HG03095 (cell line): Measurements from ENCODE around the gene SPARC.
A peak's percentile ranks its signal among the peaks of the same experiment; 100 is the strongest.
"Not testable (repeated sequence)": the region's sequence is repeated elsewhere in the genome, so short reads cannot be mapped to it uniquely, and the experiment has no call there.

ENCODE experiments used
- ATAC-seq: cut with Tn5 transposase; IDR thresholded peaks from one replicate; pipeline ENCODE4 v1.9.1; 2021; ENCODE audit warnings: moderate library complexity; ENCODE audit not compliant: unreplicated experiment

The SPARC gene

GRCh38 chr5:151700820-151701219, 14.1 kb upstream of the SPARC start:
- peak; percentile 46 for ATAC-seq

GRCh38 chr5:151700296-151700695, 13.6 kb upstream of the SPARC start:
- ATAC-seq, result no peak

GRCh38 chr5:151699071-151699901, 12.6 kb upstream of the SPARC start:
- ATAC-seq, result no peak

- not testable (repeated sequence) for ATAC-seq
Measured at GRCh38 chr5:151698081-151698480, 11.4 kb upstream of the SPARC start.

- ATAC-seq, result no peak
Measured at GRCh38 chr5:151697452-151697851, 10.7 kb upstream of the SPARC start.

DNA sequence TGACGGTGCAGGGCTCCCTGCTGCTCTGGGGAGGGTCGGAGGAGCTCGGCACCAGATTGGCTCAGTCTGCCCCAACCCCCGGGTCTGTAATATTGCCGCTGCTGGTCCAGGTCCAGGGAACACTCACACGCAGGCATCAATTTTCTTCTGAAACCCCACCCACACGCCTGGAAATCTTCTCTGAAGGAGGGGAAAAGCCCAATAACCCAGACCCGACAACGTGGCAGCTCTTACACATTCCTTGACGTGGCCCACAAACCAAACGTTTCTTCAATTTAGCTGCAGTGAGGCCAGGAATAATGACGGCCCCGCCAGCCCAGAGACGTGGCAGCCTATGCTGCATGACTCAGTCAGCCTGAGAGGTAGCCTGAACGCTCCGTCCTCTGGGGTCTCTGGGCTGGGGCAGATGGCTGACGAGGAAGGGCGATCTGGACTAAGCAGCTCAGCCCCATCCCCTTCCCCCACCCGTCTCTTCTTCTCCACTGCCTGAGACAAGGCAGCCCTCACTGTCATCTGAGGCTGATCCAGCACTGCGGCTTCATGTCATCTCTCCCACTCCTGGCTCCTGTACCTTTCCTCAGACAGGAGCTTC, 9.9 kb upstream of the SPARC start:
- no peak for ATAC-seq

GRCh38 chr5:151695464-151695863, 8.7 kb upstream of the SPARC start:
- ATAC-seq, result no peak

GRCh38 chr5:151694035-151694485, 7.3 kb upstream of the SPARC start:
- no peak for ATAC-seq

DNA sequence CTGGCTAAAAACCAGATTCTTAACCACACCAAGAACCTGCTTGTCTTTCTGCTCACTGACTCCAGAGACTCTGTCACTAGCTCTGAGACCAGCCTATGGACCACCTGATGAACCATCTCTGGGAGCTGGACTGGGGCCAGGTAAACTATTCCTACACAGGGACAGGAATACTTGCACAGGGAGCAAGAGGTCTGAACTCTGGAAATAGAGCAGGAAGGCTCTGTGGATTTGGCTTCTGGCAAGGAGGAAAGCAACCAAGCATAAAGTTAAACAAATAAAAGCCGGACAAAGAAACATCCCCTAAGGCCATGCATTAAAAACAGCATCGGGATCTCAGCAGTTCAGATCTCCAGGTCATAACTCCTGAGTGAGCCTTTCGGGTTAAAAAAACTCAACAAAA, 5.6 kb upstream of the SPARC start:
- ATAC-seq, result no peak

DNA sequence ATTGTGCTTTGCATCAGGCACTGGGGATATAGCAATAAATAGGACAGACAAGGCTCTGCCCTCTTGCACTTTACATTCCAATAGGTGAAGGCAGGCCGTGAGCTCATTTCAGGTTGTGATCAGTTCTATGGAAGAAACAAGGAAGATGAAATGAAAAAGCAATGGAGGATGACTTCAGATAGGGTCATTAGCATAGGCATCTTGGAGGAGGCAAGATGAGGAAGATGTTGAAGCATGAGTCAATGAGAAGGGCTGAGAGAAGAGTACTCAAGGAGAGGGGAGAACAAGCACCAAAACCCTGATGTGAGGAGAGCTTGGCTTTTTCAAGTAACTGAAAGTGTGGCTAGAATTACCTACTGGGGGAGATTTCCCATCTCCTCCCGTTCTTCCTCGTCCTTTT, 5.0 kb upstream of the SPARC start:
- no peak for ATAC-seq

GRCh38 chr5:151689591-151689990, 2.9 kb upstream of the SPARC start:
- ATAC-seq, result not testable (repeated sequence)

GRCh38 chr5:151688436-151688835, 1.7 kb upstream of the SPARC start:
- no peak for ATAC-seq

- no peak for ATAC-seq
Measured at GRCh38 chr5:151685749-151686673, 704 bp downstream of the SPARC start.

- no peak for ATAC-seq
Measured at GRCh38 chr5:151684690-151685361, 1.9 kb downstream of the SPARC start.

- ATAC-seq, result no peak
Measured at GRCh38 chr5:151683986-151684588, 2.6 kb downstream of the SPARC start.

DNA sequence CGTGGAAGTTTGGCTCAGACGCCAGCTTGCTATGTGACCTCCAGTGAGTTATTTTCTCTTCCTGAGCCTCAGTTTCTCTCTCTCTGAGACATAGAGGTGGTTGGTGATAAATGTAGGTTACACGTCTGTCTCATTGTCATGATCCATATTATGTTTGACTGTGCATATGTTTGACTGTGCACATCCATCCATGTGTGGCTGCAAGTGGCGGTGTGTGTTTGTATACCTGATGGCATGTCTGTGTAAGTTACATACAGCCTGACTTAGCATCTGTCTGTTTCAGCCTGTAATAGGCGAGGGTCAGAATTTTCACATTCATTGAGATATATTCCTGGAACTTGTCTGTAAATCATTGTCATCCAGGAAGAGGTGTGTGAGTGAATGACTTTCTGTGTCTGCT, 3.3 kb downstream of the SPARC start:
- no peak for ATAC-seq

DNA sequence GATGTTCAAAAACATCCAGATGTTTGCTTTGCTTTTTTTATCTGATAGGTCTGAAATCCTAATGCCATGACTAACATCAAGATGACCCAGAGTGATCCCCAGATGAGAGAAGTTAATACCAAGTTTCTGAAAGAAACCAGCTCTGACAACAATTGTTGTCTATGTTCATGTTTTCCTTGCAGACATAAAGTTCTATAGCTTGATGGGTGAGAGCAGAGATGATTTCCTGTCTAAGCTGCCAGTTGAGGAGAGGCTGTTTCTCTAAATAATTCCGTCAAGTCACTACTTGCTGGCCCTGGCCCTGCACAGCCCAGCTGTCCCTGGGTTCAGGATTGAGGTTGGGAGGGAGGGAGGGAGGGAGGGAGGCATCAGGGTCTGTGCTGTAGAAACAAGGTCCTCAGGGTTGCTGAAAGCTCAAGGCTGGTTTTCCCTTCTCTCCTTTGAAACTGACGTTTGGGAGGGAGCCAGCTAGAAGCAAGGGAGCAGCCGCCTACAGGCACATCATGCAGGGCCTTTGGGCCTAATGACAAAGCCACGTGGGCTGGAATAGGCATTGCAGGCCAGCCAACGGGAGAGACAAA, 3.9 kb downstream of the SPARC start:
- ATAC-seq, result no peak

- ATAC-seq, result no peak
Measured at GRCh38 chr5:151682240-151682639, 4.5 kb downstream of the SPARC start.

DNA sequence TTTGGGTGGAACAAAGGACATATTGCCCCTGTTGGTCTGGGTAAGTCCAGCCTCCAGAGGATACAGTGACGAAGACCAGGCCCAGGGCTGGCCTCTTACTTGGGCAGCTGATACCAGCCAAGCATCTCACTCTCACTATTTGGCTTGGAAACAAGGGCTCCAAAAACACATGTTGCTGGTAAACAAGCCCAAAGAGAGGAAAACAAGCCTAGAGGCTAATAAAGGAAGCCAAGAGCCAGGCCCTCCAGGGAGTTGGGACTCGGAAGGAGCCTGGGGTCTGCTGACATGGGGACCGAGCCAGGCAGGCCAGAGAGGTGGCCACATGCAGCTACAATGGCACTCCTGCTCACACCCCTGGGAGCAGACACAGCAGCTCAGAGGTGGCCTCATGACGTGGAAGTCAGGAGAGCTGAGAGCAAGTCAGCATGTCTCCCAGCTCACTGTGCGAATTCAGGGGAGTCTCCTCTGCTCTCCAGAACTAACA, 5.7 kb downstream of the SPARC start:
- ATAC-seq, result no peak

DNA sequence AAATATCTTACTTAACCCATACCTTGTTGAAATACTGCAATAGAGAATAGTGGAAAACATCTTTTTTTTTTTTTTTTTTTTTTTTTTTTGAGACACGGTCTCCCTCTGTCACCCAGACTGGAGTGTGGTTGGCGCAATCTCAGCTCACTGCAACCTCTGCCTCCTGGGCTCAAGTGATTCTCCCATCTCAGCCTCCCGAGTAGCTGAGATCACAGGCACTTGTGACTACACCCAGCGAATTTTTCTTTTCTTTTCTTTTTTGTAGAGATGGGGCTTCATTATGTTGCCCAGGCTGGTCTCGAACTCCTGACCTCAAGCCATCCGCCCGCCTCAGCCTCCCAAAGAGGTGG, 6.6 kb downstream of the SPARC start:
- not testable (repeated sequence) for ATAC-seq
